HepG2 (cell line): Measurements from ENCODE around the gene CSK. TPM values are rescaled to one million over a fixed set of nuclear protein-coding genes. Genes with fewer than 3 reads are reported as not detected.

Experiments used
- ATAC-seq: fragments of 200-7000 bp; cut with Tn5 transposase; 3 replicates; pipeline ENCODE4 v1.9.1; 2020; ENCODE audit warnings: mild to moderate bottlenecking, moderate library complexity
- BruUV-seq: library from RNA; stranded (reverse); fragments of 400-500 nt; replicated peaks from 2 replicates; lab custom pipeline; 2021; lab: Mats Ljungman, UMichigan
- CTCF ChIA-PET: fragments of 300-600 bp; formaldehyde crosslinking; extraction: SDS; loops from one replicate; lab custom pipeline; 2021; ENCODE audit warnings: low total read pairs, inconsistent platforms, low intra/inter-chr PET ratio; lab: Yijun Ruan, JAX
- POLR2A ChIA-PET: fragments of 350-600 bp; sonication (Branson Sonifier 250); formaldehyde crosslinking; loops from one replicate; lab custom pipeline; 2020; ENCODE audit warnings: antibody characterized with exemption, inconsistent platforms; lab: Yijun Ruan, JAX
- DNase-seq: peaks from one replicate; pipeline ENCODE4 v3.0.0-alpha.2; 2015; ENCODE audit warnings: low spot score
- FAIRE-seq: peaks from 3 replicates; lab custom pipeline; 2011; peaks lifted over from hg19 to GRCh38; lab: Jason Lieb, UNC
- H2AFZ ChIP-seq: one replicate; pipeline ENCODE4 v1.6.1; 2011; ENCODE audit warnings: low read length, inconsistent platforms
- H3K27ac ChIP-seq: fragments of 300-600 bp; 3 replicates; pipeline ENCODE4 v1.8.0; 2011; ENCODE audit warnings: mixed run types, mild to moderate bottlenecking, mixed read lengths, low read length, inconsistent platforms; ENCODE audit not compliant: insufficient read depth; ENCODE audit errors: extremely low read length
- H3K27me3 ChIP-seq, 2 experiments: fragments of 200-600 bp in 1 of 2; 2 replicates in 1 of 2; 3 replicates in 1 of 2; pipeline versions ENCODE4 v1.6.0 to v1.8.0; 2011; ENCODE audit warnings: low read length in 2 of 2, mild to moderate bottlenecking in 2 of 2, moderate library complexity in 2 of 2, inconsistent platforms in 1 of 2; ENCODE audit not compliant: insufficient read depth in 2 of 2, control insufficient read depth in 1 of 2
- H3K36me3 ChIP-seq, 2 experiments: fragments of 200-600 bp in 1 of 2; replicated peaks in 1 of 2; 2 replicates in 1 of 2; 3 replicates in 1 of 2; pipeline versions ENCODE4 v1.5.1 to v1.8.0; 2011; ENCODE audit warnings: low read length in 2 of 2, inconsistent platforms in 1 of 2; ENCODE audit not compliant: insufficient read depth in 2 of 2, control insufficient read depth in 1 of 2
- H3K4me1 ChIP-seq: 2 replicates; pipeline ENCODE4 v1.5.1; 2012; ENCODE audit warnings: low read length, inconsistent platforms; ENCODE audit not compliant: insufficient read depth
- H3K4me2 ChIP-seq: 2 replicates; pipeline ENCODE4 v1.6.0; 2011; ENCODE audit warnings: low read depth, low read length, inconsistent platforms
- H3K4me3 ChIP-seq, 3 experiments: fragments of 200-600 bp in 1 of 3; sonication (generic), shearing (Covaris generic) in 1 of 3; replicated peaks in 1 of 3; 2 replicates each; pipeline ENCODE4 v1.5.1; 2011 to 2016; ENCODE audit warnings: low read length in 3 of 3, inconsistent platforms in 2 of 3, low read depth in 2 of 3, mild to moderate bottlenecking in 2 of 3, control low read depth in 1 of 3, mixed read lengths in 1 of 3; ENCODE audit not compliant: insufficient read depth in 1 of 3
- H3K79me2 ChIP-seq: one replicate; pipeline ENCODE4 v1.6.1; 2011; ENCODE audit warnings: low read length, inconsistent platforms; ENCODE audit not compliant: insufficient read depth
- H3K9ac ChIP-seq: 2 replicates; pipeline ENCODE4 v1.6.0; 2011; ENCODE audit warnings: mild to moderate bottlenecking, low read depth, low read length, inconsistent platforms; ENCODE audit not compliant: insufficient read depth
- H3K9me3 ChIP-seq: 2 replicates; pipeline ENCODE4 v1.5.1; 2012; ENCODE audit warnings: mild to moderate bottlenecking, low read length
- H4K20me1 ChIP-seq: 2 replicates; pipeline ENCODE4 v1.6.0; 2011; ENCODE audit warnings: inconsistent platforms, mild to moderate bottlenecking, low read length, moderate library complexity; ENCODE audit not compliant: insufficient read depth
- ARHGAP35 ChIP-seq: sonication (generic); formaldehyde crosslinking; IDR thresholded peaks from 2 replicates; pipeline ENCODE4 v1.9.0; 2022; ENCODE audit warnings: mild to moderate bottlenecking, inconsistent platforms, moderate library complexity, missing genetic modification reagents, borderline replicate concordance
- CHD2 ChIP-seq: IDR thresholded peaks from 2 replicates; pipeline ENCODE4 v1.6.1; 2011; ENCODE audit warnings: low read depth, low read length, improper control_type of control experiment
- SMARCC2 ChIP-seq: fragments of 450-650 bp; IDR thresholded peaks from 2 replicates; pipeline ENCODE4 v1.6.1; 2017; ENCODE audit warnings: antibody characterized with exemption, mild to moderate bottlenecking
- ZNF235 ChIP-seq: sonication (generic); formaldehyde crosslinking; IDR thresholded peaks from 2 replicates; pipeline ENCODE4 v1.8.1; 2023; ENCODE audit warnings: mild to moderate bottlenecking, missing genetic modification reagents, borderline replicate concordance
- ZNF251 ChIP-seq: sonication (generic); formaldehyde crosslinking; IDR thresholded peaks from 2 replicates; pipeline ENCODE4 v1.9.0; 2021; ENCODE audit warnings: mild to moderate bottlenecking, missing genetic modification reagents
- ZNF468 ChIP-seq: sonication (generic); formaldehyde crosslinking; IDR thresholded peaks from 2 replicates; pipeline ENCODE4 v1.8.0; 2022; ENCODE audit warnings: mild to moderate bottlenecking, moderate library complexity, missing genetic modification reagents
- WGBS: methylation state at CpG from one replicate; pipeline ENCODE4 v1.1.6; 2017; ENCODE audit warnings: low lambda C conversion rate; 5-methylcytosine and 5-hydroxymethylcytosine counted together
- in situ Hi-C: cut with HindIII; loops from 2 replicates; pipeline ENCODE4 v1.10.0; 2017; ENCODE audit warnings: low pct_unique_long_range_greater_than_20kb; ENCODE audit not compliant: extremely low pct_ligation_motif_present
- intact Hi-C: fragments of 100-400 bp; cut with micrococcal nuclease; formaldehyde crosslinking; loops from one replicate; pipeline ENCODE4 v1.10.0; 2022; ENCODE audit not compliant: unreplicated experiment
- polyA plus RNA-seq, 8 experiments: library from polyadenylated mRNA; depleted of rRNA in 3 of 8; stranded (reverse) in 7 of 8; unstranded in 1 of 8; fragments of >200 nt; fragmentation: Illumina TruSeq in 4 of 8; extraction: Trizol in 4 of 8; gene quantifications; 2 replicates each; pipeline versions ENCODE4 v1.2.1 to v1.2.3, GENCODE V29; 2011 to 2016; ENCODE audit warnings: low read depth in 4 of 8, missing spikeins in 1 of 8, mixed read lengths in 1 of 8; ENCODE audit not compliant: insufficient read depth in 1 of 8
- total RNA-seq, 5 experiments: library from RNA; depleted of rRNA; stranded (reverse); fragments of >200 nt; fragmentation: Illumina TruSeq; extraction: Trizol; gene quantifications; 2 replicates each; pipeline ENCODE4 v1.2.3, GENCODE V29; 2016; ENCODE audit warnings: low read depth in 1 of 5
- TF ChIP-seq, protein P1 (sequence below): IDR thresholded peaks from 2 replicates; pipeline ENCODE4 v1.6.1; 2016
- TF ChIP-seq, protein P2 (sequence below): sonication (generic); formaldehyde crosslinking; IDR thresholded peaks from 2 replicates; pipeline ENCODE4 v1.8.0; 2022; ENCODE audit warnings: mild to moderate bottlenecking, missing genetic modification reagents, moderate library complexity

Gene CSK
- total and polyA plus RNA-seq, 2 of the 13 experiments (the other 11 are each of a cell fraction or from before 2014, with no cell fraction given) = 12.5 to 21.3 TPM

DNA sequence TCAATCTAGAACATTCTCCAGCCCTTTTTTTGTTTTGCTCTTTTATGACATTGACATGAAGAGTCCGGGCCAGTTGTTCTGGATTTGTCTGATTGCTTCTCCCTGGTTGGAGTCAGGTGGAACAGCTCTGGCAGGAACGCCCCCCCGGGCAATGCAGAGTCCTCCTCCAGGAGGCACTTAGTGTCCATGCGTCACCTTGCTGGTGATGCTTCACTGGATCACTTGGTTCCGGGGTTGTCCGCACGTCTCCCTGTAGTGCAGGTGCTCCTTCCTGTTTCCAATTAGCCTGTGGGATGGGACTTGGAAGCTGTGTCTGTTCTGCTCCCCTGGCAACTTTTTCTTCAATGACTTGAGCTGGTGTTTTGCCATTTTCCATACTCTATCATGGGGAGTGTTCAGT, 9.8 kb downstream of the CSK start:
- intact Hi-C loops = no loop called here
- ChIA-PET POLR2A (interaction anchor here (3.7 kb wide), 1 partner anchor 8 kb away, joined by 13 read pairs; no protein-coding TSS in a partner anchor), CTCF (no interaction called here)
- no peak overlapping the region for H3K4me2 ChIP-seq
- H3K9me3 ChIP-seq = no peaks in the 10 kb centered on the region
- peaks cover 27% of the 10 kb centered on the region; the same call in 1 of the 2 replicates for H4K20me1 ChIP-seq
- in situ Hi-C loops = no loop called here
- H3K27ac ChIP-seq = no peak overlapping the region
- WGBS = 97% methylated on average over 7 of the region's 7 CpGs
- DNase-seq = no peak
- FAIRE-seq = no peak
- H3K27me3 ChIP-seq = no peaks in the 10 kb centered on the region
- H3K4me1 ChIP-seq = peaks cover 22% of the 10 kb centered on the region
- TF ChIP-seq, protein P1, sequence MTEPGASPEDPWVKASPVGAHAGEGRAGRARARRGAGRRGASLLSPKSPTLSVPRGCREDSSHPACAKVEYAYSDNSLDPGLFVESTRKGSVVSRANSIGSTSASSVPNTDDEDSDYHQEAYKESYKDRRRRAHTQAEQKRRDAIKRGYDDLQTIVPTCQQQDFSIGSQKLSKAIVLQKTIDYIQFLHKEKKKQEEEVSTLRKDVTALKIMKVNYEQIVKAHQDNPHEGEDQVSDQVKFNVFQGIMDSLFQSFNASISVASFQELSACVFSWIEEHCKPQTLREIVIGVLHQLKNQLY (CRISPR knock-in tag) = no peak
- TF ChIP-seq, protein P2, sequence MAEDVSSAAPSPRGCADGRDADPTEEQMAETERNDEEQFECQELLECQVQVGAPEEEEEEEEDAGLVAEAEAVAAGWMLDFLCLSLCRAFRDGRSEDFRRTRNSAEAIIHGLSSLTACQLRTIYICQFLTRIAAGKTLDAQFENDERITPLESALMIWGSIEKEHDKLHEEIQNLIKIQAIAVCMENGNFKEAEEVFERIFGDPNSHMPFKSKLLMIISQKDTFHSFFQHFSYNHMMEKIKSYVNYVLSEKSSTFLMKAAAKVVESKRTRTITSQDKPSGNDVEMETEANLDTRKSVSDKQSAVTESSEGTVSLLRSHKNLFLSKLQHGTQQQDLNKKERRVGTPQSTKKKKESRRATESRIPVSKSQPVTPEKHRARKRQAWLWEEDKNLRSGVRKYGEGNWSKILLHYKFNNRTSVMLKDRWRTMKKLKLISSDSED (CRISPR knock-in tag) = no peak
- TF ChIP-seq ZNF468 (no peak), CHD2 (no peak), ARHGAP35 (CRISPR knock-in tag) (no peak), SMARCC2 (no peak), ZNF235 (CRISPR knock-in tag) (no peak), ZNF251 (CRISPR knock-in tag) (no peak)
- H3K36me3 ChIP-seq = peaks cover 10 to 16% of the 10 kb centered on the region in 2 experiments; a peak in 3 of 5 replicates
- H2AFZ ChIP-seq = no peak overlapping the region
- no TSS peak for BruUV-seq
- H3K79me2 ChIP-seq = peaks cover 30% of the 10 kb centered on the region
- ATAC-seq = no peak
- no peak overlapping the region for H3K4me3 ChIP-seq
- H3K9ac ChIP-seq = no peak overlapping the region
